ENCODE measurements around the gene FGF12.

The FGF12 gene

GRCh38 chr3:192417559-192418055 lies 309.7 kb downstream of the FGF12 start:
- no peak for TF ChIP-seq CTCF (IDR thresholded peaks at IDR 0.05; ENCODE audit: unreplicated experiment in 3 of 3)
- peak overlapping the region in 1 of 3 experiments; percentile 15 for H3K27ac Mint-ChIP-seq
- H3K4me1 Mint-ChIP-seq: no peaks in the 10 kb centered on the region
- H3K9me3 Mint-ChIP-seq: no peaks in the 10 kb centered on the region
- peaks cover 19% of the 10 kb centered on the region for H3K27me3 Mint-ChIP-seq (ENCODE audit: low read depth)
- H3K4me3 Mint-ChIP-seq: no peak overlapping the region
- H3K36me3 Mint-ChIP-seq (ENCODE audit: low read depth): no peaks in the 10 kb centered on the region

- H3K36me3 Mint-ChIP-seq (ENCODE audit: low read depth): no peaks in the 10 kb centered on the region
- no peak overlapping the region for H3K27ac Mint-ChIP-seq
- H3K4me3 Mint-ChIP-seq: no peak overlapping the region
- TF ChIP-seq CTCF (IDR thresholded peaks at IDR 0.05; ENCODE audit: unreplicated experiment in 3 of 3): no peak
- H3K9me3 Mint-ChIP-seq: no peaks in the 10 kb centered on the region
- peaks cover 25% of the 10 kb centered on the region for H3K27me3 Mint-ChIP-seq (ENCODE audit: low read depth)
- H3K4me1 Mint-ChIP-seq: no peaks in the 10 kb centered on the region
These were observed 310.3 kb downstream of the FGF12 start for GRCh38 chr3:192417017-192417416.

GRCh38 chr3:192413461-192413860 lies 313.9 kb downstream of the FGF12 start:
- H3K36me3 Mint-ChIP-seq (ENCODE audit: low read depth): no peaks in the 10 kb centered on the region
- H3K9me3 Mint-ChIP-seq: no peaks in the 10 kb centered on the region
- H3K27ac Mint-ChIP-seq: no peak overlapping the region

DNA sequence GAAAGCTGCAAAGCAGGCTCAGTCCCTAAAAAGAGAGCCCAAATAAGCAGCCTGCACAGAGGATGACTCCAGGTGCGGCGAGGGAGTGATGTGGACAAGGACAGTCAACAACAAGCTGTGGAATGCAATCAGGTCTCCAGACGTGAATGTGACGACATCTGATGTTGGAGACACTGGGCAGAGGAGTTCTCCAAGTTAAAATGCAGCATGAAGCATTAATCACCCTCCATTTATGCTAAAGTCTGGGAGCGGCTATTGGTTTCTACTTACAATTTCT lies 316.7 kb downstream of the FGF12 start:
- Mint-ChIP-seq H3K27ac (no peak overlapping the region), H3K27me3 (ENCODE audit: low read depth) (peaks cover 78% of the 10 kb centered on the region), H3K4me3 (peak overlapping the region; percentile 73 to 79 (median 76)), H3K4me1 (peaks cover 11% of the 10 kb centered on the region), H3K9me3 (no peaks in the 10 kb centered on the region), H3K36me3 (ENCODE audit: low read depth) (no peaks in the 10 kb centered on the region)
- TF ChIP-seq CTCF (IDR thresholded peaks at IDR 0.05; ENCODE audit: unreplicated experiment in 3 of 3): no peak

More at GRCh38 chr3:192413461-192413860, 313.9 kb downstream of the FGF12 start:
- H3K27me3 Mint-ChIP-seq (ENCODE audit: low read depth): peaks cover 50% of the 10 kb centered on the region
- no peak overlapping the region for H3K4me3 Mint-ChIP-seq
- no peak for TF ChIP-seq CTCF (IDR thresholded peaks at IDR 0.05; ENCODE audit: unreplicated experiment in 3 of 3)
- peaks cover 3% of the 10 kb centered on the region for H3K4me1 Mint-ChIP-seq

GRCh38 chr3:192409838-192410683 lies 317.3 kb downstream of the FGF12 start:
- peak overlapping the region; percentile 73 to 79 (median 76) for H3K4me3 Mint-ChIP-seq
- no peaks in the 10 kb centered on the region for H3K9me3 Mint-ChIP-seq
- H3K36me3 Mint-ChIP-seq (ENCODE audit: low read depth): no peaks in the 10 kb centered on the region
- H3K27ac Mint-ChIP-seq: no peak overlapping the region
- H3K27me3 Mint-ChIP-seq (ENCODE audit: low read depth): peaks cover 83% of the 10 kb centered on the region
- TF ChIP-seq CTCF (IDR thresholded peaks at IDR 0.05; ENCODE audit: unreplicated experiment in 3 of 3): peak in 1 of 3 experiments; percentile 27
- peaks cover 11% of the 10 kb centered on the region for H3K4me1 Mint-ChIP-seq
